Spleen (tissue), 7 donors: Measurements from ENCODE around the gene MAMDC4.
A peak's percentile ranks its signal among the peaks of the same experiment; 100 is the strongest.

Experiments
- CTCF ChIP-seq, 11 experiments: fragments of 200-600 bp in 7 of 11; fragments of 450-650 bp in 4 of 11; sonication (generic) in 4 of 11; IDR thresholded peaks in 8 of 11; conservative IDR thresholded peaks in 3 of 11; 1 replicate in 7 of 11; 2 replicates in 4 of 11; pipeline versions ENCODE4 v1.4.0 to v1.8.0; 2016 to 2021; ENCODE audit warnings: antibody characterized with exemption in 11 of 11, inconsistent platforms in 4 of 11, mild to moderate bottlenecking in 1 of 11
- POLR2A ChIP-seq, 3 donors: fragments of 450-650 bp; IDR thresholded peaks; one replicate each; pipeline ENCODE4 v1.5.1; 2017; ENCODE audit warnings: antibody characterized with exemption in 3 of 3, mild to moderate bottlenecking in 1 of 3
- POLR2AphosphoS5 ChIP-seq, 3 donors: sonication (generic); formaldehyde crosslinking; IDR thresholded peaks; one replicate each; pipeline ENCODE4 v1.5.1; 2017; ENCODE audit warnings: antibody characterized with exemption in 3 of 3
- donor health status: DM: no; HTN: no; CAD: no; lungs with moderate emphysema.
- donor health status: DM: no; HTN: no; CAD: no.
- donor health status: DM: no; HTN: no; CAD: no.

- TF ChIP-seq CTCF (IDR thresholded peaks at IDR 0.05 in 8 of 11, conservative IDR thresholded peaks at IDR 0.05 in 3 of 11): peak in 2 of 11 experiments; percentile 18 to 20
- peak; percentile 97 to 98 (median 97) for TF ChIP-seq POLR2AphosphoS5 (IDR thresholded peaks at IDR 0.05)
- TF ChIP-seq POLR2A (IDR thresholded peaks at IDR 0.05): peak in 1 of 3 donors; percentile 72
Observed at GRCh38 chr9:136849038-136849959, 2.8 kb upstream of the MAMDC4 start, which contains the start of gene PHPT1.
